Measurements from ENCODE around the gene CD96. TPM values are rescaled to one million over a fixed set of nuclear protein-coding genes. Genes with fewer than 3 reads are reported as not detected.

CD96 gene
- total RNA-seq, 2 experiments from 2014 or later: not detected

- intact Hi-C loops (cut with micrococcal nuclease; ENCODE audit: unreplicated experiment): no loop called here
- no peaks in the 10 kb centered on the region for H3K36me3 ChIP-seq (ENCODE audit: insufficient read depth, low read length)
- CTCF ChIA-PET (ENCODE audit: unreplicated experiment): no interaction called here
- no peak overlapping the region for H3K27ac ChIP-seq (ENCODE audit: low read depth, low read length, poor library complexity, severe bottlenecking)
- no peaks in the 10 kb centered on the region for H4K20me1 ChIP-seq (ENCODE audit: insufficient read depth, low read length)
- BruUV-seq (replicated peaks): no TSS peak
- DNase-seq (ENCODE audit: low spot score): no peak
- H3K79me2 ChIP-seq (ENCODE audit: insufficient read depth, low read depth, low read length): no peaks in the 10 kb centered on the region
- no peak overlapping the region for H3K4me2 ChIP-seq (ENCODE audit: low read length)
- no peaks in the 10 kb centered on the region for H3K9me2 ChIP-seq (ENCODE audit: insufficient read depth, low read length)
- H2AFZ ChIP-seq (ENCODE audit: low read length): no peak overlapping the region
- TF ChIP-seq, protein P1, sequence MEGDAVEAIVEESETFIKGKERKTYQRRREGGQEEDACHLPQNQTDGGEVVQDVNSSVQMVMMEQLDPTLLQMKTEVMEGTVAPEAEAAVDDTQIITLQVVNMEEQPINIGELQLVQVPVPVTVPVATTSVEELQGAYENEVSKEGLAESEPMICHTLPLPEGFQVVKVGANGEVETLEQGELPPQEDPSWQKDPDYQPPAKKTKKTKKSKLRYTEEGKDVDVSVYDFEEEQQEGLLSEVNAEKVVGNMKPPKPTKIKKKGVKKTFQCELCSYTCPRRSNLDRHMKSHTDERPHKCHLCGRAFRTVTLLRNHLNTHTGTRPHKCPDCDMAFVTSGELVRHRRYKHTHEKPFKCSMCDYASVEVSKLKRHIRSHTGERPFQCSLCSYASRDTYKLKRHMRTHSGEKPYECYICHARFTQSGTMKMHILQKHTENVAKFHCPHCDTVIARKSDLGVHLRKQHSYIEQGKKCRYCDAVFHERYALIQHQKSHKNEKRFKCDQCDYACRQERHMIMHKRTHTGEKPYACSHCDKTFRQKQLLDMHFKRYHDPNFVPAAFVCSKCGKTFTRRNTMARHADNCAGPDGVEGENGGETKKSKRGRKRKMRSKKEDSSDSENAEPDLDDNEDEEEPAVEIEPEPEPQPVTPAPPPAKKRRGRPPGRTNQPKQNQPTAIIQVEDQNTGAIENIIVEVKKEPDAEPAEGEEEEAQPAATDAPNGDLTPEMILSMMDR (conservative IDR thresholded peaks at IDR 0.05; ENCODE audit: low read length): no peak
- TF ChIP-seq EZH2phosphoT487 (IDR thresholded peaks at IDR 0.05; ENCODE audit: borderline replicate concordance, low read depth, low read length): no peak
- H3K4me1 ChIP-seq (ENCODE audit: insufficient read depth, low read length, poor library complexity, severe bottlenecking): no peaks in the 10 kb centered on the region
- no peaks in the 10 kb centered on the region for H3K9me3 ChIP-seq (ENCODE audit: low read length)
- no peak overlapping the region for H3K4me3 ChIP-seq (ENCODE audit: low read depth, low read length, poor library complexity, severe bottlenecking)
- POLR2A ChIA-PET: no interaction called here
Measured at GRCh38 chr3:111498022-111498421, 44.0 kb upstream of the CD96 start.

- Histone ChIP-seq H3K9me3 (ENCODE audit: low read length) (no peaks in the 10 kb centered on the region), H3K36me3 (ENCODE audit: insufficient read depth, low read length) (no peaks in the 10 kb centered on the region), H2AFZ (ENCODE audit: low read length) (no peak overlapping the region), H3K79me2 (ENCODE audit: insufficient read depth, low read depth, low read length) (no peaks in the 10 kb centered on the region), H4K20me1 (ENCODE audit: insufficient read depth, low read length) (no peaks in the 10 kb centered on the region), H3K9me2 (ENCODE audit: insufficient read depth, low read length) (no peaks in the 10 kb centered on the region), H3K4me2 (ENCODE audit: low read length) (no peak overlapping the region), H3K4me1 (ENCODE audit: insufficient read depth, low read length, poor library complexity, severe bottlenecking) (no peaks in the 10 kb centered on the region), H3K4me3 (ENCODE audit: low read depth, low read length, poor library complexity, severe bottlenecking) (no peak overlapping the region), H3K27ac (ENCODE audit: low read depth, low read length, poor library complexity, severe bottlenecking) (no peak overlapping the region)
- DNase-seq (ENCODE audit: low spot score): no peak
- intact Hi-C loops (cut with micrococcal nuclease; ENCODE audit: unreplicated experiment): no loop called here
- POLR2A ChIA-PET: no interaction called here
- TF ChIP-seq, protein P1 (conservative IDR thresholded peaks at IDR 0.05; ENCODE audit: low read length): no peak
- no peak for TF ChIP-seq EZH2phosphoT487 (IDR thresholded peaks at IDR 0.05; ENCODE audit: borderline replicate concordance, low read depth, low read length)
- CTCF ChIA-PET (ENCODE audit: unreplicated experiment): no interaction called here
- BruUV-seq (replicated peaks): no TSS peak
Measured at GRCh38 chr3:111506435-111506834, 35.6 kb upstream of the CD96 start.

DNA sequence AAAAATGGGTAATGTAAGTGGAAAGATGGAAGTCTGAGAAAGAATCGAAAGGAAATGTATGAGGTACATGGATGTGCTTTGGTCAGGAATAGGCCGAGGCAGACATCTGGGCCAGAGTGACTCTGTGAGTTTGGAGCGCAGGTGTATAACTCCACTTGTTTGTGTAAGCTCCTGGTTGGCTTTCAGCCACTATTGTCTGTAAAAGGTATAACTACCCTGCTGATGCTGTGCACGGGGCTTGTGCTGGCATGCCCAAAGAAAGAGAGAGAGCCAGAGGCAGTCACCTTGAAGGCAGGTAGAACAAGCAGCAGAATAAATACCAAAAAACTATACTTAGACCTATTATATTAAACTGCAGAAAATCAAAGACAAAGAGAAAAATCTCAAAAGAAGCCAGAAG is 32.7 kb upstream of the CD96 start:
- DNase-seq (ENCODE audit: low spot score): no peak
- H3K79me2 ChIP-seq (ENCODE audit: insufficient read depth, low read depth, low read length): no peaks in the 10 kb centered on the region
- BruUV-seq (replicated peaks): no TSS peak
- no peak overlapping the region for H3K4me3 ChIP-seq (ENCODE audit: low read depth, low read length, poor library complexity, severe bottlenecking)
- no peaks in the 10 kb centered on the region for H4K20me1 ChIP-seq (ENCODE audit: insufficient read depth, low read length)
- intact Hi-C loops (cut with micrococcal nuclease; ENCODE audit: unreplicated experiment): no loop called here
- H3K36me3 ChIP-seq (ENCODE audit: insufficient read depth, low read length): no peaks in the 10 kb centered on the region
- TF ChIP-seq, protein P1 (conservative IDR thresholded peaks at IDR 0.05; ENCODE audit: low read length): no peak
- no peak for TF ChIP-seq EZH2phosphoT487 (IDR thresholded peaks at IDR 0.05; ENCODE audit: borderline replicate concordance, low read depth, low read length)
- no peaks in the 10 kb centered on the region for H3K9me3 ChIP-seq (ENCODE audit: low read length)
- H3K4me1 ChIP-seq (ENCODE audit: insufficient read depth, low read length, poor library complexity, severe bottlenecking): no peaks in the 10 kb centered on the region
- no peak overlapping the region for H3K27ac ChIP-seq (ENCODE audit: low read depth, low read length, poor library complexity, severe bottlenecking)
- no peaks in the 10 kb centered on the region for H3K9me2 ChIP-seq (ENCODE audit: insufficient read depth, low read length)
- no peak overlapping the region for H2AFZ ChIP-seq (ENCODE audit: low read length)
- no peak overlapping the region for H3K4me2 ChIP-seq (ENCODE audit: low read length)
- CTCF ChIA-PET (ENCODE audit: unreplicated experiment): no interaction called here
- POLR2A ChIA-PET: interaction anchor here (0.7 kb wide), 1 partner anchor 14 kb away, joined by 4 read pairs; no protein-coding TSS in a partner anchor

Measured in OCI-LY7 (cell line).